IPS-18a (cell line): Measurements from ENCODE around the gene AMOT.

Experiments used
- H3K27ac ChIP-seq: one replicate; pipeline ENCODE4 v1.5.1; 2013; ENCODE audit warnings: low read length
- H3K27me3 ChIP-seq: one replicate; pipeline ENCODE4 v1.6.1; 2013; ENCODE audit warnings: mild to moderate bottlenecking, low read length; ENCODE audit not compliant: control insufficient read depth, insufficient read depth
- H3K36me3 ChIP-seq: one replicate; pipeline ENCODE4 v1.6.1; 2013; ENCODE audit warnings: low read depth, low read length; ENCODE audit not compliant: control insufficient read depth
- H3K4me1 ChIP-seq: one replicate; pipeline ENCODE4 v1.6.1; 2013; ENCODE audit warnings: low read depth, low read length; ENCODE audit not compliant: control insufficient read depth
- H3K4me3 ChIP-seq: one replicate; pipeline ENCODE4 v1.5.1; 2013; ENCODE audit warnings: low read length
- H3K9ac ChIP-seq: one replicate; pipeline ENCODE4 v1.6.1; 2013; ENCODE audit warnings: mild to moderate bottlenecking, low read length, moderate library complexity
- H3K9me3 ChIP-seq: one replicate; pipeline ENCODE4 v1.6.1; 2013; ENCODE audit warnings: low read depth, low read length; ENCODE audit not compliant: control insufficient read depth

Gene AMOT

GRCh38 chrX:112837531-112837930 lies 3.1 kb downstream of the AMOT start:
- peaks cover 32% of the 10 kb centered on the region for H3K27me3 ChIP-seq
- no peaks in the 10 kb centered on the region for H3K9me3 ChIP-seq
- H3K9ac ChIP-seq, result no peak overlapping the region
- H3K4me3 ChIP-seq, result no peak overlapping the region
- peaks cover 26% of the 10 kb centered on the region for H3K4me1 ChIP-seq
- H3K27ac ChIP-seq, result no peak overlapping the region
- H3K36me3 ChIP-seq, result no peaks in the 10 kb centered on the region

GRCh38 chrX:112835019-112835418 lies 5.6 kb downstream of the AMOT start:
- Histone ChIP-seq H3K4me3 (no peak overlapping the region), H3K27me3 (peaks cover 29% of the 10 kb centered on the region), H3K36me3 (no peaks in the 10 kb centered on the region), H3K4me1 (peaks cover 25% of the 10 kb centered on the region), H3K9ac (no peak overlapping the region), H3K9me3 (no peaks in the 10 kb centered on the region), H3K27ac (no peak overlapping the region)

GRCh38 chrX:112834031-112834845 lies 6.4 kb downstream of the AMOT start:
- H3K9ac ChIP-seq, result no peak overlapping the region
- no peak overlapping the region for H3K27ac ChIP-seq
- no peaks in the 10 kb centered on the region for H3K36me3 ChIP-seq
- H3K4me3 ChIP-seq, result no peak overlapping the region
- H3K27me3 ChIP-seq, result peaks cover 22% of the 10 kb centered on the region
- H3K4me1 ChIP-seq, result peaks cover 21% of the 10 kb centered on the region
- H3K9me3 ChIP-seq, result no peaks in the 10 kb centered on the region

GRCh38 chrX:112832481-112833095 lies 8.0 kb downstream of the AMOT start:
- H3K27me3 ChIP-seq, result peaks cover 5% of the 10 kb centered on the region
- no peaks in the 10 kb centered on the region for H3K36me3 ChIP-seq
- H3K4me1 ChIP-seq, result peaks cover 21% of the 10 kb centered on the region
- H3K27ac ChIP-seq, result no peak overlapping the region
- H3K9me3 ChIP-seq, result no peaks in the 10 kb centered on the region
- H3K9ac ChIP-seq, result no peak overlapping the region
- no peak overlapping the region for H3K4me3 ChIP-seq

- no peaks in the 10 kb centered on the region for H3K27me3 ChIP-seq
- no peak overlapping the region for H3K4me3 ChIP-seq
- peaks cover 21% of the 10 kb centered on the region for H3K4me1 ChIP-seq
- no peaks in the 10 kb centered on the region for H3K36me3 ChIP-seq
- no peaks in the 10 kb centered on the region for H3K9me3 ChIP-seq
- no peak overlapping the region for H3K27ac ChIP-seq
- H3K9ac ChIP-seq, result no peak overlapping the region
Observed at GRCh38 chrX:112830540-112830939, 10.1 kb downstream of the AMOT start.

GRCh38 chrX:112827292-112827903 lies 13.2 kb downstream of the AMOT start:
- peaks cover 2% of the 10 kb centered on the region for H3K4me1 ChIP-seq
- H3K9ac ChIP-seq, result no peak overlapping the region
- no peaks in the 10 kb centered on the region for H3K27me3 ChIP-seq
- H3K27ac ChIP-seq, result no peak overlapping the region
- H3K9me3 ChIP-seq, result no peaks in the 10 kb centered on the region
- no peaks in the 10 kb centered on the region for H3K36me3 ChIP-seq
- H3K4me3 ChIP-seq, result no peak overlapping the region

- no peak overlapping the region for H3K4me3 ChIP-seq
- no peaks in the 10 kb centered on the region for H3K36me3 ChIP-seq
- H3K4me1 ChIP-seq, result no peaks in the 10 kb centered on the region
- H3K9ac ChIP-seq, result no peak overlapping the region
- no peaks in the 10 kb centered on the region for H3K27me3 ChIP-seq
- no peak overlapping the region for H3K27ac ChIP-seq
- no peaks in the 10 kb centered on the region for H3K9me3 ChIP-seq
Observed at GRCh38 chrX:112826023-112826422, 14.6 kb downstream of the AMOT start.

GRCh38 chrX:112822892-112823291 lies 17.7 kb downstream of the AMOT start:
- H3K27ac ChIP-seq, result no peak overlapping the region
- H3K36me3 ChIP-seq, result no peaks in the 10 kb centered on the region
- H3K27me3 ChIP-seq, result no peaks in the 10 kb centered on the region
- H3K9ac ChIP-seq, result no peak overlapping the region
- peaks cover 5% of the 10 kb centered on the region for H3K4me1 ChIP-seq
- no peak overlapping the region for H3K4me3 ChIP-seq
- no peaks in the 10 kb centered on the region for H3K9me3 ChIP-seq

GRCh38 chrX:112820364-112821268 lies 20.0 kb downstream of the AMOT start:
- Histone ChIP-seq H3K27ac (no peak overlapping the region), H3K4me3 (no peak overlapping the region), H3K9me3 (no peaks in the 10 kb centered on the region), H3K4me1 (peaks cover 5% of the 10 kb centered on the region), H3K9ac (no peak overlapping the region), H3K27me3 (no peaks in the 10 kb centered on the region), H3K36me3 (no peaks in the 10 kb centered on the region)

GRCh38 chrX:112819813-112820212 lies 20.8 kb downstream of the AMOT start:
- H3K4me3 ChIP-seq, result no peak overlapping the region

GRCh38 chrX:112819008-112819640 lies 21.5 kb downstream of the AMOT start:
- Histone ChIP-seq H3K4me1 (peaks cover 5% of the 10 kb centered on the region), H3K9ac (no peak overlapping the region), H3K36me3 (no peaks in the 10 kb centered on the region), H3K27ac (no peak overlapping the region), H3K4me3 (no peak overlapping the region), H3K9me3 (no peaks in the 10 kb centered on the region), H3K27me3 (no peaks in the 10 kb centered on the region)

More at GRCh38 chrX:112819813-112820212, 20.8 kb downstream of the AMOT start:
- Histone ChIP-seq H3K27ac (no peak overlapping the region), H3K4me1 (peaks cover 5% of the 10 kb centered on the region), H3K27me3 (no peaks in the 10 kb centered on the region), H3K9me3 (no peaks in the 10 kb centered on the region), H3K9ac (no peak overlapping the region), H3K36me3 (no peaks in the 10 kb centered on the region)
